Prostate gland (tissue), 2 donors: ENCODE measurements around the gene DIP2B. TPM values are rescaled to one million over a fixed set of nuclear protein-coding genes. Genes with fewer than 3 reads are reported as not detected.

Experiments
- DNase-seq: peaks from one replicate; pipeline ENCODE4 v3.0.0-alpha.2; 2019; ENCODE audit warnings: low spot score
- H3K27ac ChIP-seq, 2 donors: fragments of 200-600 bp; sonication (generic); 2 replicates each; pipeline ENCODE4 v1.5.1; 2017 to 2019
- H3K27me3 ChIP-seq: fragments of 200-600 bp; sonication (generic); replicated peaks from 2 replicates; pipeline ENCODE4 v1.5.1; 2019; ENCODE audit not compliant: insufficient read depth
- H3K36me3 ChIP-seq, 2 donors: fragments of 200-600 bp; sonication (generic); 1 replicate in 1 of 2; 2 replicates in 1 of 2; pipeline versions ENCODE4 v1.5.1 to v1.8.1; 2017 to 2019
- H3K4me1 ChIP-seq: fragments of 200-600 bp; sonication (generic); replicated peaks from 2 replicates; pipeline ENCODE4 v1.5.1; 2019
- H3K4me3 ChIP-seq, 2 donors: fragments of 200-600 bp; sonication (generic); 2 replicates each; pipeline ENCODE4 v1.5.1; 2017 to 2019
- H3K9me3 ChIP-seq: fragments of 200-600 bp; sonication (generic); 2 replicates; pipeline ENCODE4 v1.5.1; 2017
- CTCF ChIP-seq, 4 experiments: fragments of 200-600 bp in 2 of 4; fragments of 450-650 bp in 2 of 4; sonication (generic) in 2 of 4; IDR thresholded peaks; 1 replicate in 3 of 4; 2 replicates in 1 of 4; pipeline ENCODE4 v1.5.1; 2016 to 2019; ENCODE audit warnings: antibody characterized with exemption in 4 of 4, mild to moderate bottlenecking in 2 of 4, moderate library complexity in 2 of 4
- POLR2A ChIP-seq: fragments of 450-650 bp; IDR thresholded peaks from one replicate; pipeline ENCODE4 v1.6.1; 2016; ENCODE audit warnings: antibody characterized with exemption, mild to moderate bottlenecking
- POLR2AphosphoS5 ChIP-seq: sonication (generic); formaldehyde crosslinking; IDR thresholded peaks from one replicate; pipeline ENCODE4 v1.6.1; 2017; ENCODE audit warnings: antibody characterized with exemption
- WGBS: methylation state at CpG from one replicate; pipeline ENCODE4 v1.1.5; 2018; 5-methylcytosine and 5-hydroxymethylcytosine counted together
- intact Hi-C: fragments of 100-400 bp; cut with DNase I; formaldehyde crosslinking; loops from one replicate; pipeline ENCODE4 v1.14.2; 2022
- total RNA-seq, 2 donors: library from RNA; depleted of rRNA; stranded (reverse); fragments of >200 nt; gene quantifications; one replicate each; pipeline ENCODE4 v1.1.0, GENCODE V29; 2016

Gene DIP2B
- total RNA-seq, 2 donors from 2014 or later = 23.2 to 56.3 TPM

- Histone ChIP-seq H3K4me1 (no peaks in the 10 kb centered on the region), H3K4me3 (no peak overlapping the region), H3K27me3 (no peaks in the 10 kb centered on the region), H3K36me3 (no peaks in the 10 kb centered on the region), H3K9me3 (no peaks in the 10 kb centered on the region), H3K27ac (no peak overlapping the region)
- intact Hi-C loops = no loop called here
- DNase-seq = no peak
- 71% methylated on average over 9 of the region's 9 CpGs for WGBS
- TF ChIP-seq CTCF (IDR thresholded peaks at IDR 0.05) (no peak), POLR2AphosphoS5 (no peak), POLR2A (no peak)
Measured at GRCh38 chr12:50597200-50598195, 92.7 kb downstream of the DIP2B start.

GRCh38 chr12:50598321-50598862 is 93.6 kb downstream of the DIP2B start:
- H3K27ac ChIP-seq = no peak overlapping the region
- H3K4me1 ChIP-seq = no peaks in the 10 kb centered on the region
- H3K36me3 ChIP-seq = no peaks in the 10 kb centered on the region
- no peaks in the 10 kb centered on the region for H3K9me3 ChIP-seq
- no peak overlapping the region for H3K4me3 ChIP-seq
- intact Hi-C loops = no loop called here
- no peak for DNase-seq
- H3K27me3 ChIP-seq = no peaks in the 10 kb centered on the region
- no peak for TF ChIP-seq POLR2A
- TF ChIP-seq POLR2AphosphoS5 = no peak
- TF ChIP-seq CTCF (IDR thresholded peaks at IDR 0.05) = no peak
- 80% methylated on average over 2 of the region's 2 CpGs for WGBS

GRCh38 chr12:50599366-50600095 is 94.7 kb downstream of the DIP2B start:
- H3K4me1 ChIP-seq = no peaks in the 10 kb centered on the region
- H3K4me3 ChIP-seq = no peak overlapping the region
- H3K27me3 ChIP-seq = no peaks in the 10 kb centered on the region
- TF ChIP-seq CTCF (IDR thresholded peaks at IDR 0.05) (no peak), POLR2A (no peak), POLR2AphosphoS5 (no peak)
- DNase-seq = no peak
- no peak overlapping the region for H3K27ac ChIP-seq
- intact Hi-C loops = no loop called here
- H3K36me3 ChIP-seq = no peaks in the 10 kb centered on the region
- 81% methylated on average over 7 of the region's 7 CpGs for WGBS
- no peaks in the 10 kb centered on the region for H3K9me3 ChIP-seq

- intact Hi-C loops = no loop called here
- no peak overlapping the region for H3K4me3 ChIP-seq
- H3K9me3 ChIP-seq = no peaks in the 10 kb centered on the region
- H3K4me1 ChIP-seq = no peaks in the 10 kb centered on the region
- 96% methylated on average over 1 of the region's 1 CpG for WGBS
- TF ChIP-seq CTCF (IDR thresholded peaks at IDR 0.05) (no peak), POLR2A (no peak), POLR2AphosphoS5 (no peak)
- H3K36me3 ChIP-seq = no peaks in the 10 kb centered on the region
- no peak for DNase-seq
- H3K27ac ChIP-seq = no peak overlapping the region
- no peaks in the 10 kb centered on the region for H3K27me3 ChIP-seq
Measured at GRCh38 chr12:50600364-50600763, 95.6 kb downstream of the DIP2B start.
